ENCODE data around the gene TCF7L1. TPM values are rescaled to one million over a fixed set of nuclear protein-coding genes. Genes with fewer than 3 reads are reported as not detected.

The TCF7L1 gene
- total and polyA plus RNA-seq, 9 of the 15 experiments (the other 6 are each of a cell fraction or from before 2014, with no cell fraction given), result 0.03 to 0.11 (median 0.07) TPM; not detected in 5

- TF ChIP-seq ZNF518B (CRISPR knock-in tag; IDR thresholded peaks at IDR 0.05) (no peak), TCF7L2 (IDR thresholded peaks at IDR 0.05; ENCODE audit: low read depth, low read length) (no peak)
Measured at GRCh38 chr2:85213404-85213803, 80.2 kb downstream of the TCF7L1 start (continued).

DNA sequence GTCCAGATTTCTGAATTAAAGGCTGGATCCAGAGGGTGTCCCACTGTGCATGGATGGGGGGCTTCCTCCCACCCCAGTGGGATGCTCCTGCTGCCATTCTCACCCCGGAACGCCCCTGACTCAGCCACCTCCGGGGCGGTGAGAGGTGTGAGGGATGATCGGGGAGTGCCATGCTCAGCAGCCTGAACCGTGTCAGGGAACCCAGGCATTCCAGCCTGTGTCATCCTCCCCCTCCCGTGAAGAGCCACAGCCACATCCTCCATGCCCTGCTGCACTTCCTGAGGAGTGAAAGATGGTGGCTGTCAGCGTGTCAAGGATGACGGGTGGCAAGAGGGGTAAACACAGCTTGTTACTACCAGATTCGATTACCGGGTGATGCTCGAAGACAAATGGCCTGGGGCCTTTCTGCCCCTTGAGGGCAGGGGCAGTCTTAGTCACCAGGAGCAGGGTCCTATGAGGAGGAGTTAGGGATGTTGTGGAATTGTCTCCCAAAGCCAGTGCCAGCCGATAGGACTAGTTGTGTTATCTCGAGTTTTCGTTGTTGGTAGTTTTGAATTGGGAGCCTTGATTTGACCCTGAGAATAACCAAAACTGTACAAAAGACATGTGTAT, 80.8 kb downstream of the TCF7L1 start:
- intact Hi-C loops (cut with micrococcal nuclease) (no loop called here), in situ Hi-C loops (cut with MboI) (no loop called here)
- Histone ChIP-seq H3K27me3 (ENCODE audit: control insufficient read depth in 2 of 2, insufficient read depth in 2 of 2, low read length in 2 of 2) (peaks cover 42 to 71% of the 10 kb centered on the region in 2 experiments), H3K9me3 (replicated peaks; ENCODE audit: control insufficient read depth, insufficient read depth, low read depth, low read length) (no peaks in the 10 kb centered on the region), H4K20me1 (replicated peaks; ENCODE audit: control insufficient read depth, insufficient read depth, low read length) (peaks cover 11% of the 10 kb centered on the region; the same call in 1 of the 2 replicates), H2AFZ (ENCODE audit: low read depth, low read length) (no peak overlapping the region), H3K9ac (ENCODE audit: insufficient read depth in 1 of 2, low read depth in 2 of 2, low read length in 2 of 2) (no peak overlapping the region), H3K4me2 (ENCODE audit: insufficient read depth, low read length) (no peak overlapping the region), H3K27ac (ENCODE audit: extremely low read depth, low read depth, low read length) (no peak overlapping the region), H3K36me3 (ENCODE audit: control insufficient read depth, insufficient read depth, low read length) (no peaks in the 10 kb centered on the region), H3K79me2 (ENCODE audit: control insufficient read depth, insufficient read depth, low read length) (no peaks in the 10 kb centered on the region), H3K9me1 (ENCODE audit: control insufficient read depth, insufficient read depth, low read length) (no peaks in the 10 kb centered on the region), H3K4me1 (replicated peaks in 1 of 2; ENCODE audit: control insufficient read depth in 2 of 2, insufficient read depth in 2 of 2, low read length in 2 of 2) (no peaks in the 10 kb centered on the region), H3K4me3 (no peak overlapping the region)
- TF ChIP-seq CAMTA2 (CRISPR knock-in tag; conservative IDR thresholded peaks at IDR 0.05) (no peak), SMAD1 (IDR thresholded peaks at IDR 0.05; ENCODE audit: low read depth, low read length, partially characterized antibody) (no peak), CBFB (CRISPR knock-in tag; IDR thresholded peaks at IDR 0.05) (no peak), ETV1 (tag; conservative IDR thresholded peaks at IDR 0.05; ENCODE audit: low read depth) (no peak)
- TF ChIP-seq, protein P1, sequence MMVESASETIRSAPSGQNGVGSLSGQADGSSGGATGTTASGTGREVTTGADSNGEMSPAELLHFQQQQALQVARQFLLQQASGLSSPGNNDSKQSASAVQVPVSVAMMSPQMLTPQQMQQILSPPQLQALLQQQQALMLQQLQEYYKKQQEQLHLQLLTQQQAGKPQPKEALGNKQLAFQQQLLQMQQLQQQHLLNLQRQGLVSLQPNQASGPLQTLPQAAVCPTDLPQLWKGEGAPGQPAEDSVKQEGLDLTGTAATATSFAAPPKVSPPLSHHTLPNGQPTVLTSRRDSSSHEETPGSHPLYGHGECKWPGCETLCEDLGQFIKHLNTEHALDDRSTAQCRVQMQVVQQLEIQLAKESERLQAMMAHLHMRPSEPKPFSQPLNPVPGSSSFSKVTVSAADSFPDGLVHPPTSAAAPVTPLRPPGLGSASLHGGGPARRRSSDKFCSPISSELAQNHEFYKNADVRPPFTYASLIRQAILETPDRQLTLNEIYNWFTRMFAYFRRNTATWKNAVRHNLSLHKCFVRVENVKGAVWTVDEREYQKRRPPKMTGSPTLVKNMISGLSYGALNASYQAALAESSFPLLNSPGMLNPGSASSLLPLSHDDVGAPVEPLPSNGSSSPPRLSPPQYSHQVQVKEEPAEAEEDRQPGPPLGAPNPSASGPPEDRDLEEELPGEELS (CRISPR knock-in tag; IDR thresholded peaks at IDR 0.05; ENCODE audit: borderline replicate concordance), result no peak
- ATAC-seq (no peak), FAIRE-seq (no peak), DNase-seq (ENCODE audit: extremely low read depth in 1 of 4, low spot score in 3 of 4) (no peak)
- CTCF ChIA-PET (ENCODE audit: low intra/inter-chr PET ratio), result no interaction called here
- BruUV-seq (replicated peaks), result no TSS peak
- WGBS (ENCODE audit: insufficient coverage, low coverage, missing lambda C conversion rate), result 2% methylated on average over 14 of the region's 15 CpGs
- POLR2A ChIA-PET, result no interaction called here

All from K562 (cell line).